ENCODE measurements around the gene PLEKHH2. TPM values are rescaled to one million over a fixed set of nuclear protein-coding genes. Genes with fewer than 3 reads are reported as not detected.
A peak's percentile ranks its signal among the peaks of the same experiment; 100 is the strongest.

The PLEKHH2 gene
- total and polyA plus RNA-seq, 2 of the 13 experiments (the other 11 are each of a cell fraction or from before 2014, with no cell fraction given), result 1.1 to 3.0 TPM

DNA sequence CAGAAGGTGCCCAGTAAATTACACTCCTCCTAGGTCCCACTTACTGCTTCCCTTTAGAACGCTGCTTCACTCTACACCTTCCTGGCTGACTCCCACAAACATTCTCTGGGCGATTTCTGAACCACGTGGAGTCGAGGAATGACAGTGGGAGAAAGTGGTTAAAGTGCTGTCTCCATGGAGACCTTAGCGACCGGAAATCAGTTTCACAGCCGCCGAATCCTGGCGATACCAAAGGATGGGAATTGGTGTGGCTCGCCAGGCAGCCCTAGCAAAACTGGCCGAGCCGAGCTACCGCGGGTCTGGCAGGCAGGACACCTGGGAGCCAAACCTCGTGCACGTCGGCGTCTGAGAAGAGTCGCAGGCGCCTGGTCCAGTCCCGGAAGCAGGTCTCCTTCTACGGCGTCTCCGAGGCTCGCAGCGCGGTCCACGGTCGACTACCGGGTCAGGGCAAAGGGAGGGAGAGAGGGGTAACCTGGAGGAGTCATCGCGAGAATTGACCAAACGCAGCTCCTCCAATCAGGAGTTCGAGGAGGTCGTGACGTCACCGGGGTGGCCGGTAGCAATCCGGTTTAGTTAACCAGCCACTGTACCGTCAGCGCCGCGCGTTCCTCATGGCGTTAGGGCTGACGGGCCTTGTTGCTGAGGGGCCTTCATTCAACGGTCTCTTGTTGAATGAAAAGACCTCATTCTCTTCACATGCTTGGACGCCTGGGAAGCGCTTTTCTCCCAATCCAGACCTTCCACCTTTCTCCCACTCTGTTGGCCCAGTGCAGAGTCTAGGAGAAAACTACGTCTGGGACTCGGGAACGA, 41.3 kb upstream of the PLEKHH2 start, which contains the start of gene THADA (continued):
- TF ChIP-seq, protein P1, sequence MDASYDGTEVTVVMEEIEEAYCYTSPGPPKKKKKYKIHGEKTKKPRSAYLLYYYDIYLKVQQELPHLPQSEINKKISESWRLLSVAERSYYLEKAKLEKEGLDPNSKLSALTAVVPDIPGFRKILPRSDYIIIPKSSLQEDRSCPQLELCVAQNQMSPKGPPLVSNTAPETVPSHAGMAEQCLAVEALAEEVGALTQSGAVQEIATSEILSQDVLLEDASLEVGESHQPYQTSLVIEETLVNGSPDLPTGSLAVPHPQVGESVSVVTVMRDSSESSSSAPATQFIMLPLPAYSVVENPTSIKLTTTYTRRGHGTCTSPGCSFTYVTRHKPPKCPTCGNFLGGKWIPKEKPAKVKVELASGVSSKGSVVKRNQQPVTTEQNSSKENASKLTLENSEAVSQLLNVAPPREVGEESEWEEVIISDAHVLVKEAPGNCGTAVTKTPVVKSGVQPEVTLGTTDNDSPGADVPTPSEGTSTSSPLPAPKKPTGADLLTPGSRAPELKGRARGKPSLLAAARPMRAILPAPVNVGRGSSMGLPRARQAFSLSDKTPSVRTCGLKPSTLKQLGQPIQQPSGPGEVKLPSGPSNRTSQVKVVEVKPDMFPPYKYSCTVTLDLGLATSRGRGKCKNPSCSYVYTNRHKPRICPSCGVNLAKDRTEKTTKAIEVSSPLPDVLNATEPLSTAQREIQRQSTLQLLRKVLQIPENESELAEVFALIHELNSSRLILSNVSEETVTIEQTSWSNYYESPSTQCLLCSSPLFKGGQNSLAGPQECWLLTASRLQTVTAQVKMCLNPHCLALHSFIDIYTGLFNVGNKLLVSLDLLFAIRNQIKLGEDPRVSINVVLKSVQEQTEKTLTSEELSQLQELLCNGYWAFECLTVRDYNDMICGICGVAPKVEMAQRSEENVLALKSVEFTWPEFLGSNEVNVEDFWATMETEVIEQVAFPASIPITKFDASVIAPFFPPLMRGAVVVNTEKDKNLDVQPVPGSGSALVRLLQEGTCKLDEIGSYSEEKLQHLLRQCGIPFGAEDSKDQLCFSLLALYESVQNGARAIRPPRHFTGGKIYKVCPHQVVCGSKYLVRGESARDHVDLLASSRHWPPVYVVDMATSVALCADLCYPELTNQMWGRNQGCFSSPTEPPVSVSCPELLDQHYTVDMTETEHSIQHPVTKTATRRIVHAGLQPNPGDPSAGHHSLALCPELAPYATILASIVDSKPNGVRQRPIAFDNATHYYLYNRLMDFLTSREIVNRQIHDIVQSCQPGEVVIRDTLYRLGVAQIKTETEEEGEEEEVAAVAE (CRISPR knock-in tag; IDR thresholded peaks at IDR 0.05; ENCODE audit: borderline replicate concordance), result peak; percentile 80; the same call in 1 of the 2 replicates
- TF ChIP-seq ZFP90 (CRISPR knock-in tag; IDR thresholded peaks at IDR 0.05; ENCODE audit: borderline replicate concordance), result peak; percentile 79; the same call in 1 of the 2 replicates
- peak; percentile 61; the same call in 1 of the 2 replicates for TF ChIP-seq ZNF224 (CRISPR knock-in tag; IDR thresholded peaks at IDR 0.05)
- TF ChIP-seq ZNF350 (CRISPR knock-in tag; IDR thresholded peaks at IDR 0.05; ENCODE audit: borderline replicate concordance, low read depth), result peak; percentile 98
- TF ChIP-seq TOE1 (CRISPR knock-in tag; IDR thresholded peaks at IDR 0.05), result peak; percentile 61; the same call in 1 of the 2 replicates
- TF ChIP-seq ZNF652 (CRISPR knock-in tag; IDR thresholded peaks at IDR 0.05; ENCODE audit: borderline replicate concordance, low read depth), result peak; percentile 39; the same call in 1 of the 2 replicates
- TF ChIP-seq KDM2A (CRISPR knock-in tag; IDR thresholded peaks at IDR 0.05; ENCODE audit: borderline replicate concordance, low read depth), result peak; percentile 98
- peak; percentile 97 for TF ChIP-seq YEATS4 (CRISPR knock-in tag; IDR thresholded peaks at IDR 0.05; ENCODE audit: borderline replicate concordance)
- TF ChIP-seq RFXANK (CRISPR knock-in tag; IDR thresholded peaks at IDR 0.05), result peak; percentile 96
- peak; percentile 60 for TF ChIP-seq HCFC1 (IDR thresholded peaks at IDR 0.05; ENCODE audit: low read depth, low read length)
- TF ChIP-seq, protein P2, sequence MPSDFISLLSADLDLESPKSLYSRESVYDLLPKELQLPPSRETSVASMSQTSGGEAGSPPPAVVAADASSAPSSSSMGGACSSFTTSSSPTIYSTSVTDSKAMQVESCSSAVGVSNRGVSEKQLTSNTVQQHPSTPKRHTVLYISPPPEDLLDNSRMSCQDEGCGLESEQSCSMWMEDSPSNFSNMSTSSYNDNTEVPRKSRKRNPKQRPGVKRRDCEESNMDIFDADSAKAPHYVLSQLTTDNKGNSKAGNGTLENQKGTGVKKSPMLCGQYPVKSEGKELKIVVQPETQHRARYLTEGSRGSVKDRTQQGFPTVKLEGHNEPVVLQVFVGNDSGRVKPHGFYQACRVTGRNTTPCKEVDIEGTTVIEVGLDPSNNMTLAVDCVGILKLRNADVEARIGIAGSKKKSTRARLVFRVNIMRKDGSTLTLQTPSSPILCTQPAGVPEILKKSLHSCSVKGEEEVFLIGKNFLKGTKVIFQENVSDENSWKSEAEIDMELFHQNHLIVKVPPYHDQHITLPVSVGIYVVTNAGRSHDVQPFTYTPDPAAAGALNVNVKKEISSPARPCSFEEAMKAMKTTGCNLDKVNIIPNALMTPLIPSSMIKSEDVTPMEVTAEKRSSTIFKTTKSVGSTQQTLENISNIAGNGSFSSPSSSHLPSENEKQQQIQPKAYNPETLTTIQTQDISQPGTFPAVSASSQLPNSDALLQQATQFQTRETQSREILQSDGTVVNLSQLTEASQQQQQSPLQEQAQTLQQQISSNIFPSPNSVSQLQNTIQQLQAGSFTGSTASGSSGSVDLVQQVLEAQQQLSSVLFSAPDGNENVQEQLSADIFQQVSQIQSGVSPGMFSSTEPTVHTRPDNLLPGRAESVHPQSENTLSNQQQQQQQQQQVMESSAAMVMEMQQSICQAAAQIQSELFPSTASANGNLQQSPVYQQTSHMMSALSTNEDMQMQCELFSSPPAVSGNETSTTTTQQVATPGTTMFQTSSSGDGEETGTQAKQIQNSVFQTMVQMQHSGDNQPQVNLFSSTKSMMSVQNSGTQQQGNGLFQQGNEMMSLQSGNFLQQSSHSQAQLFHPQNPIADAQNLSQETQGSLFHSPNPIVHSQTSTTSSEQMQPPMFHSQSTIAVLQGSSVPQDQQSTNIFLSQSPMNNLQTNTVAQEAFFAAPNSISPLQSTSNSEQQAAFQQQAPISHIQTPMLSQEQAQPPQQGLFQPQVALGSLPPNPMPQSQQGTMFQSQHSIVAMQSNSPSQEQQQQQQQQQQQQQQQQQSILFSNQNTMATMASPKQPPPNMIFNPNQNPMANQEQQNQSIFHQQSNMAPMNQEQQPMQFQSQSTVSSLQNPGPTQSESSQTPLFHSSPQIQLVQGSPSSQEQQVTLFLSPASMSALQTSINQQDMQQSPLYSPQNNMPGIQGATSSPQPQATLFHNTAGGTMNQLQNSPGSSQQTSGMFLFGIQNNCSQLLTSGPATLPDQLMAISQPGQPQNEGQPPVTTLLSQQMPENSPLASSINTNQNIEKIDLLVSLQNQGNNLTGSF (CRISPR knock-in tag; IDR thresholded peaks at IDR 0.05), result peak; percentile 88
- TF ChIP-seq, protein P3, sequence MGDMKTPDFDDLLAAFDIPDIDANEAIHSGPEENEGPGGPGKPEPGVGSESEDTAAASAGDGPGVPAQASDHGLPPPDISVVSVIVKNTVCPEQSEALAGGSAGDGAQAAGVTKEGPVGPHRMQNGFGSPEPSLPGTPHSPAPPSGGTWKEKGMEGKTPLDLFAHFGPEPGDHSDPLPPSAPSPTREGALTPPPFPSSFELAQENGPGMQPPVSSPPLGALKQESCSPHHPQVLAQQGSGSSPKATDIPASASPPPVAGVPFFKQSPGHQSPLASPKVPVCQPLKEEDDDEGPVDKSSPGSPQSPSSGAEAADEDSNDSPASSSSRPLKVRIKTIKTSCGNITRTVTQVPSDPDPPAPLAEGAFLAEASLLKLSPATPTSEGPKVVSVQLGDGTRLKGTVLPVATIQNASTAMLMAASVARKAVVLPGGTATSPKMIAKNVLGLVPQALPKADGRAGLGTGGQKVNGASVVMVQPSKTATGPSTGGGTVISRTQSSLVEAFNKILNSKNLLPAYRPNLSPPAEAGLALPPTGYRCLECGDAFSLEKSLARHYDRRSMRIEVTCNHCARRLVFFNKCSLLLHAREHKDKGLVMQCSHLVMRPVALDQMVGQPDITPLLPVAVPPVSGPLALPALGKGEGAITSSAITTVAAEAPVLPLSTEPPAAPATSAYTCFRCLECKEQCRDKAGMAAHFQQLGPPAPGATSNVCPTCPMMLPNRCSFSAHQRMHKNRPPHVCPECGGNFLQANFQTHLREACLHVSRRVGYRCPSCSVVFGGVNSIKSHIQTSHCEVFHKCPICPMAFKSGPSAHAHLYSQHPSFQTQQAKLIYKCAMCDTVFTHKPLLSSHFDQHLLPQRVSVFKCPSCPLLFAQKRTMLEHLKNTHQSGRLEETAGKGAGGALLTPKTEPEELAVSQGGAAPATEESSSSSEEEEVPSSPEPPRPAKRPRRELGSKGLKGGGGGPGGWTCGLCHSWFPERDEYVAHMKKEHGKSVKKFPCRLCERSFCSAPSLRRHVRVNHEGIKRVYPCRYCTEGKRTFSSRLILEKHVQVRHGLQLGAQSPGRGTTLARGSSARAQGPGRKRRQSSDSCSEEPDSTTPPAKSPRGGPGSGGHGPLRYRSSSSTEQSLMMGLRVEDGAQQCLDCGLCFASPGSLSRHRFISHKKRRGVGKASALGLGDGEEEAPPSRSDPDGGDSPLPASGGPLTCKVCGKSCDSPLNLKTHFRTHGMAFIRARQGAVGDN (CRISPR knock-in tag; IDR thresholded peaks at IDR 0.05), result peak; percentile 99
- peak; percentile 94 for TF ChIP-seq NFYC (CRISPR knock-in tag; IDR thresholded peaks at IDR 0.05)
